H1 (cell line): Measurements from ENCODE around the gene PCYT1A. TPM values are rescaled to one million over a fixed set of nuclear protein-coding genes. Genes with fewer than 3 reads are reported as not detected.

ENCODE experiments used
- CTCF ChIA-PET: fragments of 300-600 bp; sonication (Branson Sonifier 250); formaldehyde crosslinking; loops from one replicate; lab custom pipeline; 2021; ENCODE audit not compliant: partially characterized antibody; lab: Charles Lee
- POLR2A ChIA-PET: fragments of 300-600 bp; sonication (Branson Sonifier 250); formaldehyde crosslinking; loops from one replicate; lab custom pipeline; 2021; ENCODE audit warnings: inconsistent platforms; ENCODE audit not compliant: partially characterized antibody; lab: Charles Lee
- DNase-seq, 2 experiments: peaks; one replicate each; pipeline versions ENCODE4 v3.0.0 to v3.0.0-alpha.2; 2010 to 2022; ENCODE audit warnings: low spot score in 2 of 2, low read depth in 1 of 2, mixed read lengths in 1 of 2
- FAIRE-seq: peaks from 2 replicates; lab custom pipeline; 2011; peaks lifted over from hg19 to GRCh38; lab: Jason Lieb, UNC
- H2AFZ ChIP-seq: 2 replicates; pipeline ENCODE4 v1.8.1; 2012; ENCODE audit warnings: low read length, inconsistent platforms
- H2AK5ac ChIP-seq: 2 replicates; pipeline ENCODE4 v1.6.1; 2013; ENCODE audit warnings: low read depth, low read length
- H2BK120ac ChIP-seq: replicated peaks from 2 replicates; pipeline ENCODE3; 2013; ENCODE audit warnings: low read depth, low read length, inconsistent platforms
- H2BK12ac ChIP-seq: 2 replicates; pipeline ENCODE4 v1.6.1; 2013; ENCODE audit warnings: low read depth, low read length
- H2BK15ac ChIP-seq: 2 replicates; pipeline ENCODE4 v1.6.1; 2013; ENCODE audit warnings: low read length
- H2BK20ac ChIP-seq: 2 replicates; pipeline ENCODE4 v1.6.1; 2013; ENCODE audit warnings: low read length
- H2BK5ac ChIP-seq: 2 replicates; pipeline ENCODE4 v1.6.1; 2013; ENCODE audit warnings: low read depth, low read length
- H3K14ac ChIP-seq: 2 replicates; pipeline ENCODE4 v1.6.1; 2013; ENCODE audit warnings: inconsistent platforms; ENCODE audit not compliant: insufficient read length
- H3K18ac ChIP-seq: 2 replicates; pipeline ENCODE4 v1.6.1; 2013; ENCODE audit warnings: low read length; ENCODE audit errors: extremely low read depth
- H3K23ac ChIP-seq: 2 replicates; pipeline ENCODE4 v1.6.1; 2013; ENCODE audit warnings: inconsistent platforms; ENCODE audit not compliant: insufficient read length
- H3K23me2 ChIP-seq: 2 replicates; pipeline ENCODE4 v1.6.1; 2013; ENCODE audit warnings: low read depth, low read length
- H3K27ac ChIP-seq: 2 replicates; pipeline ENCODE4 v1.6.1; 2011; ENCODE audit warnings: low read depth, low read length, inconsistent platforms
- H3K27me3 ChIP-seq, 4 experiments: replicated peaks in 1 of 4; 1 replicate in 1 of 4; 2 replicates in 3 of 4; pipeline versions ENCODE4 v1.6.1 to v1.8.1; 2011 to 2013; ENCODE audit warnings: low read length in 3 of 4, mild to moderate bottlenecking in 3 of 4, inconsistent platforms in 2 of 4, mixed read lengths in 2 of 4, moderate library complexity in 1 of 4; ENCODE audit not compliant: control insufficient read depth in 3 of 4, insufficient read depth in 3 of 4; ENCODE audit errors: extremely low read depth in 1 of 4
- H3K36me3 ChIP-seq, 4 experiments: 2 replicates each; pipeline versions ENCODE4 v1.6.1 to v1.8.1; 2011 to 2013; ENCODE audit warnings: mild to moderate bottlenecking in 4 of 4, low read length in 3 of 4, moderate library complexity in 2 of 4, control low read depth in 1 of 4, inconsistent platforms in 1 of 4; ENCODE audit not compliant: insufficient read depth in 4 of 4, control insufficient read depth in 2 of 4
- H3K4ac ChIP-seq: replicated peaks from 2 replicates; pipeline ENCODE3; 2013; ENCODE audit warnings: low read length, low read depth, mixed read lengths, inconsistent platforms; ENCODE audit not compliant: insufficient read length
- H3K4me1 ChIP-seq, 4 experiments: replicated peaks in 1 of 4; 1 replicate in 1 of 4; 2 replicates in 3 of 4; pipeline versions ENCODE4 v1.6.1 to v1.8.1; 2011 to 2013; ENCODE audit warnings: low read length in 3 of 4, inconsistent platforms in 2 of 4, mixed read lengths in 1 of 4; ENCODE audit not compliant: insufficient read depth in 4 of 4, control insufficient read depth in 3 of 4
- H3K4me2 ChIP-seq, 2 experiments: 2 replicates each; pipeline versions ENCODE4 v1.6.1 to v1.8.1; 2011 to 2013; ENCODE audit warnings: low read depth in 2 of 2, low read length in 2 of 2, control low read depth in 1 of 2, inconsistent platforms in 1 of 2, mild to moderate bottlenecking in 1 of 2; ENCODE audit not compliant: insufficient read depth in 1 of 2
- H3K4me3 ChIP-seq, 4 experiments: fragments of 200-600, 300-600 bp in 1 of 4; sonication (generic), shearing (Covaris generic), sonication (Bioruptor Twin) in 1 of 4; 2 replicates each; pipeline versions ENCODE4 v1.5.1 to v1.8.1; 2011 to 2016; ENCODE audit warnings: low read length in 4 of 4, low read depth in 3 of 4, control low read depth in 2 of 4, inconsistent platforms in 2 of 4, mild to moderate bottlenecking in 2 of 4, mixed read lengths in 1 of 4, moderate library complexity in 1 of 4; ENCODE audit not compliant: insufficient read depth in 2 of 4; ENCODE audit errors: extremely low read depth in 1 of 4
- H3K56ac ChIP-seq: replicated peaks from 2 replicates; pipeline ENCODE3; 2013; ENCODE audit warnings: low read depth, mild to moderate bottlenecking, mixed read lengths, low read length, inconsistent platforms; ENCODE audit not compliant: insufficient read length
- H3K79me1 ChIP-seq: 2 replicates; pipeline ENCODE4 v1.6.1; 2013; ENCODE audit warnings: low read depth, low read length, control low read depth
- H3K79me2 ChIP-seq, 2 experiments: 2 replicates each; pipeline versions ENCODE4 v1.6.1 to v1.8.1; 2012 to 2013; ENCODE audit warnings: low read length in 2 of 2, mild to moderate bottlenecking in 2 of 2, inconsistent platforms in 1 of 2; ENCODE audit not compliant: insufficient read depth in 2 of 2, control insufficient read depth in 1 of 2
- H3K9ac ChIP-seq, 4 experiments: replicated peaks in 1 of 4; 1 replicate in 1 of 4; 2 replicates in 3 of 4; pipeline versions ENCODE4 v1.6.1 to v1.8.1; 2011 to 2013; ENCODE audit warnings: low read depth in 3 of 4, low read length in 3 of 4, control low read depth in 2 of 4, mild to moderate bottlenecking in 2 of 4, moderate library complexity in 2 of 4, inconsistent platforms in 1 of 4; ENCODE audit errors: extremely low read depth in 1 of 4
- H3K9me3 ChIP-seq, 2 experiments: 2 replicates each; pipeline versions ENCODE4 v1.6.1 to v1.8.1; 2012 to 2013; ENCODE audit warnings: mild to moderate bottlenecking in 2 of 2, moderate library complexity in 2 of 2, control low read depth in 1 of 2, inconsistent platforms in 1 of 2, low read depth in 1 of 2, low read length in 1 of 2, mixed read lengths in 1 of 2; ENCODE audit not compliant: insufficient read depth in 2 of 2
- H4K20me1 ChIP-seq, 2 experiments: replicated peaks in 1 of 2; 2 replicates each; pipeline versions ENCODE3 to v1.8.1; 2011 to 2013; ENCODE audit warnings: inconsistent platforms in 2 of 2, low read length in 2 of 2, mild to moderate bottlenecking in 1 of 2; ENCODE audit not compliant: insufficient read depth in 2 of 2, control insufficient read depth in 1 of 2
- H4K5ac ChIP-seq: 2 replicates; pipeline ENCODE4 v1.6.1; 2013; ENCODE audit warnings: low read length, low read depth, mixed read lengths, inconsistent platforms; ENCODE audit not compliant: insufficient read length
- H4K8ac ChIP-seq: 2 replicates; pipeline ENCODE4 v1.8.0; 2013; ENCODE audit warnings: mild to moderate bottlenecking, moderate library complexity, low read length, inconsistent platforms; ENCODE audit not compliant: insufficient read depth; ENCODE audit errors: extremely low read depth
- H4K91ac ChIP-seq: replicated peaks from 2 replicates; pipeline ENCODE3; 2013; ENCODE audit warnings: low read length, mixed read lengths, inconsistent platforms; ENCODE audit not compliant: insufficient read length
- ASH2L ChIP-seq: fragments of 200-600, 300-600 bp; sonication (generic); IDR thresholded peaks from one replicate; pipeline ENCODE4 v1.7.1; 2017; ENCODE audit warnings: low read length
- CBX8 ChIP-seq: fragments of 300-800, 300-1000 bp; sonication (generic); IDR thresholded peaks from 2 replicates; pipeline ENCODE4 v1.7.1; 2016; ENCODE audit warnings: low read depth, low read length, borderline replicate concordance
- CHD2 ChIP-seq: IDR thresholded peaks from 2 replicates; pipeline ENCODE4 v1.6.1; 2012; ENCODE audit warnings: low read length, improper control_type of control experiment
- EZH2 ChIP-seq: fragments of 200-600 bp; sonication (generic); IDR thresholded peaks from 2 replicates; pipeline ENCODE4 v1.7.1; 2012; ENCODE audit warnings: low read depth, mild to moderate bottlenecking, moderate library complexity, low read length, inconsistent platforms; ENCODE audit not compliant: severe bottlenecking
- NRF1 ChIP-seq: IDR thresholded peaks from 2 replicates; pipeline ENCODE4 v1.6.1; 2011; ENCODE audit warnings: mild to moderate bottlenecking, low read depth, low read length, improper control_type of control experiment
- PHF8 ChIP-seq: fragments of 200-600 bp; sonication (generic); conservative IDR thresholded peaks from 2 replicates; pipeline ENCODE4 v1.7.1; 2012; ENCODE audit warnings: low read depth, mild to moderate bottlenecking, inconsistent platforms, low read length, moderate library complexity
- POLR2A ChIP-seq, 2 experiments: IDR thresholded peaks; 1 replicate in 1 of 2; 2 replicates in 1 of 2; pipeline ENCODE4 v1.6.1; 2011; ENCODE audit warnings: low read depth in 2 of 2, low read length in 2 of 2, mild to moderate bottlenecking in 2 of 2; ENCODE audit errors: control extremely low read depth in 1 of 2
- RAD21 ChIP-seq, 2 experiments: IDR thresholded peaks in 1 of 2; conservative IDR thresholded peaks in 1 of 2; 2 replicates each; pipeline ENCODE4 v1.6.1; 2011; ENCODE audit warnings: low read depth in 2 of 2, low read length in 2 of 2, improper control_type of control experiment in 1 of 2, inconsistent platforms in 1 of 2, mild to moderate bottlenecking in 1 of 2, moderate library complexity in 1 of 2
- SRF ChIP-seq: IDR thresholded peaks from 2 replicates; pipeline ENCODE4 v1.6.1; 2011; ENCODE audit warnings: mild to moderate bottlenecking, low read depth, low read length, moderate library complexity
- TBP ChIP-seq: IDR thresholded peaks from 2 replicates; pipeline ENCODE4 v1.6.1; 2011; ENCODE audit warnings: low read depth, low read length, improper control_type of control experiment
- whole genome bisulfite sequencing, 2 experiments: shearing (Covaris generic) in 1 of 2; methylation state at CpG; one replicate each; pipeline versions ENCODE4 v1.1.6 to v1.1.7; 2013 to 2015; ENCODE audit warnings: low lambda C conversion rate in 2 of 2, mixed read lengths in 2 of 2, inconsistent platforms in 1 of 2, low coverage in 1 of 2, missing lambda C conversion rate in 1 of 2; ENCODE audit not compliant: insufficient replicate concordance in 2 of 2, insufficient coverage in 1 of 2, insufficient read length in 1 of 2; ENCODE audit errors: extremely low coverage in 1 of 2, missing lambda C conversion rate in 1 of 2; 5-methylcytosine and 5-hydroxymethylcytosine counted together
- polyA plus RNA-seq, 7 experiments: library from polyadenylated mRNA; depleted of rRNA in 3 of 7; stranded (reverse) in 5 of 7; unstranded in 2 of 7; fragments of >200 nt in 5 of 7; fragments of 200-250 nt in 2 of 7; gene quantifications; 1 replicate in 5 of 7; 2 replicates in 1 of 7; 4 replicates in 1 of 7; pipeline versions ENCODE4 v1.2.1 to v1.2.3, GENCODE V29; 2011 to 2013; ENCODE audit warnings: missing spikeins in 2 of 7, mixed read lengths in 2 of 7
- total RNA-seq: library from RNA; stranded (reverse); fragmentation: NEBNext Ultra II Directional; extraction: Animal tissue kit (Norgen Biotek cat#: 25700); gene quantifications from 2 replicates; pipeline ENCODE4 v1.2.1, GENCODE V29; 2021
- TF ChIP-seq, protein P1 (sequence below): IDR thresholded peaks from 2 replicates; pipeline ENCODE4 v1.6.1; 2011; ENCODE audit warnings: low read length, improper control_type of control experiment

PCYT1A gene
- total and polyA plus RNA-seq, 2 of the 8 experiments (the other 6 are each of a cell fraction or from before 2014, with no cell fraction given) = 19.9 to 31.8 TPM

DNA sequence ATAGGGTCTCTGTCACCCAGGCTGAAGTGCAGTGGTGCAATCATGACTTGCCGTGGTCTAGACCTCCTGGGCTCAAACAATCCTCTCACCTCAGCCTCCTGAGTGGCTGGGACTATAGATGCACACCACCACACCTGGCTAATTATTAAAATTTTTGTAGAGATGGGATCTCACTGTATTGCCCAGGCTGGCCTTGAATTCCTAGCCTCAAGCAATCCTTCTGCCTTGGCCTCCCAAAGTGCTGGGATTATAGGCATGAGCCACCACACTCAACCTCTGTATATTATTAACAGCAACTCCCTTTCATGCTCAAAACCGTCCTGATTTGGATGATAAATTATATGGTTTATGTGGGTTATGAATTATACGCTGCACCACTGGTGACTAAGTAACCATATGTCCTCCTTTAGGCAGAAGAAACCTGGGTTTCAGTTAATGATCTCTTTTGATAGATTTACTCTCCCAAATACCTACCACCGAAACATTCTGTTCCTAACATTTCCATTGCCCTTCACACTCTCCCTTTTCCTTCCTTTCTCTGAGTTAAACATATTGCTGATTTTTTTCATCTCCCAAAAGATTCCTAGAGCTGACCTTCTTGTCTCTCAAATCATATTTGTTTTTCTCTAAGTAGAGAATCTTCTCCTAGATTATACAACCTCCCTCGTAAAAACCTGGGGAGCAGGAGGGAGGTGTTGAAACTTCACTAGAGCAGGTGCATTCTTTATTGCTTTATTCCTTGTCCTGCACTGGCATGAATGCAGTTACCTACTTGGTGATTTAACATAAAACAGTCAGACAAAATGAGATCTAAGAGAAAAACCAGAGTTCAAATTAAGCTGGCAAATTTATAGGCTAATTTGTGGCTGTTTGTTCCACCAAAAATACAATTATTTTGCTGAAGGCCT is 32.9 kb downstream of the PCYT1A start:
- H3K9me3 ChIP-seq = no peaks in the 10 kb centered on the region
- no peak overlapping the region for H2AK5ac ChIP-seq
- POLR2A ChIA-PET = no interaction called here
- no peak overlapping the region for H3K4me2 ChIP-seq
- no peak overlapping the region for H3K23ac ChIP-seq
- peaks cover 0 to 6% (median 0%) of the 10 kb centered on the region in 4 experiments; a peak in 2 of 8 replicates for H3K36me3 ChIP-seq
- H3K14ac ChIP-seq = no peak overlapping the region
- H3K4me3 ChIP-seq = no peak overlapping the region
- H3K9ac ChIP-seq = no peak overlapping the region
- no peak overlapping the region for H3K27ac ChIP-seq
- no peak overlapping the region for H2BK15ac ChIP-seq
- CTCF ChIA-PET = interaction anchor here (0.6 to 2.5 kb wide), 12 partner anchors 8 to 269 kb away, joined by 3 to 9 read pairs (median 4); partner anchors contain the start of gene ZDHHC19
- 69% methylated on average over 5 of the region's 5 CpGs; no CpG with 5 or more reads in 1 of the 2 experiments for WGBS, 2 experiments
- no peak overlapping the region for H4K5ac ChIP-seq
- H2BK5ac ChIP-seq = no peak overlapping the region
- H4K91ac ChIP-seq = no peak overlapping the region
- no peak overlapping the region for H2BK20ac ChIP-seq
- FAIRE-seq = no peak
- no peak overlapping the region for H3K18ac ChIP-seq
- no peaks in the 10 kb centered on the region for H4K20me1 ChIP-seq
- H2BK120ac ChIP-seq = no peak overlapping the region
- H3K23me2 ChIP-seq = no peaks in the 10 kb centered on the region
- no peak overlapping the region for H2BK12ac ChIP-seq
- no peaks in the 10 kb centered on the region for H3K27me3 ChIP-seq
- H3K4ac ChIP-seq = no peak overlapping the region
- H3K4me1 ChIP-seq = no peaks in the 10 kb centered on the region
- no peak for DNase-seq
- H3K79me1 ChIP-seq = no peaks in the 10 kb centered on the region
- no peak overlapping the region for H3K56ac ChIP-seq
- no peaks in the 10 kb centered on the region for H3K79me2 ChIP-seq
- no peak overlapping the region for H2AFZ ChIP-seq
- no peak overlapping the region for H4K8ac ChIP-seq
- TF ChIP-seq RAD21 (IDR thresholded peaks at IDR 0.05 in 1 of 2, conservative IDR thresholded peaks at IDR 0.05 in 1 of 2; ENCODE audit: low read depth in 2 of 2, low read length in 2 of 2) = no peak
- no peak for TF ChIP-seq PHF8
- TF ChIP-seq, protein P1, sequence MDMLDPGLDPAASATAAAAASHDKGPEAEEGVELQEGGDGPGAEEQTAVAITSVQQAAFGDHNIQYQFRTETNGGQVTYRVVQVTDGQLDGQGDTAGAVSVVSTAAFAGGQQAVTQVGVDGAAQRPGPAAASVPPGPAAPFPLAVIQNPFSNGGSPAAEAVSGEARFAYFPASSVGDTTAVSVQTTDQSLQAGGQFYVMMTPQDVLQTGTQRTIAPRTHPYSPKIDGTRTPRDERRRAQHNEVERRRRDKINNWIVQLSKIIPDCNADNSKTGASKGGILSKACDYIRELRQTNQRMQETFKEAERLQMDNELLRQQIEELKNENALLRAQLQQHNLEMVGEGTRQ = no peak
- TF ChIP-seq POLR2A (IDR thresholded peaks at IDR 0.05; ENCODE audit: control extremely low read depth in 1 of 2, low read depth in 2 of 2, low read length in 2 of 2) = no peak
- TF ChIP-seq CHD2 = no peak
- no peak for TF ChIP-seq ASH2L
- no peak for TF ChIP-seq NRF1
- no peak for TF ChIP-seq TBP
- TF ChIP-seq CBX8 = no peak
- TF ChIP-seq SRF = no peak
- no peak for TF ChIP-seq EZH2
